ENCODE measurements around the gene SEC61G.

SEC61G gene

GRCh38 chr7:54728411-54728810 lies 30.6 kb downstream of the SEC61G start:
- TF ChIP-seq EZH2phosphoT487 (IDR thresholded peaks at IDR 0.05; ENCODE audit: borderline replicate concordance, low read length) (no peak), CTCF (IDR thresholded peaks at IDR 0.05; ENCODE audit: low read depth, low read length, poor library complexity, severe bottlenecking) (no peak)
- Histone ChIP-seq H3K27ac (ENCODE audit: low read depth, low read length) (no peak overlapping the region), H3K27me3 (ENCODE audit: control insufficient read depth, low read length) (no peaks in the 10 kb centered on the region), H3K79me2 (ENCODE audit: control insufficient read depth, low read length) (no peaks in the 10 kb centered on the region), H4K20me1 (ENCODE audit: control insufficient read depth, insufficient read depth, low read depth, low read length) (no peaks in the 10 kb centered on the region), H3K9me2 (replicated peaks; ENCODE audit: control insufficient read depth, low read length) (no peaks in the 10 kb centered on the region), H3F3A (ENCODE audit: control insufficient read depth, insufficient read depth) (no peaks in the 10 kb centered on the region), H3K4me3 (ENCODE audit: low read length) (no peak overlapping the region), H3K9me3 (ENCODE audit: control insufficient read depth, insufficient read depth, low read length) (no peaks in the 10 kb centered on the region), H3K4me1 (ENCODE audit: control insufficient read depth, low read length) (no peaks in the 10 kb centered on the region), H3K4me2 (ENCODE audit: low read length) (no peak overlapping the region), H3K36me3 (ENCODE audit: control insufficient read depth, low read length) (no peaks in the 10 kb centered on the region)

DNA sequence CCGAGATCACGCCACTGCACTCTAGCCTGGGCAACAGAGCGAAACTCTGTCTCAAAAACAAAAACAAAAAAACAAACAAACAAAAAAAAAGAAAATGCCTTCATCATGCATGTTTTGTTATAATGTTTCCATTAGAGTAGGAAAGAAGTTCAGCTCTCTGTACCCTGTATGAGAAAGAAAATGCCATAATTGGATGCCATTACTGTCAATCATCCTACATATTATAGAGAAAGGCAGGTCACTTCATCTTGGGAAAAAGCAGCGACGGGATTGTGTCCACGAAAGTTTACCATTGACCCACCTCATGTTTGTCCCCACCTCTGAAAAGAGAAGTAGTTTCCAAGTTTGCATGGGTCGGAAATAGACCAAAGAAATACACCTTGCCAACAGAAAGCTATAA lies 33.8 kb downstream of the SEC61G start:
- Histone ChIP-seq H3K79me2 (ENCODE audit: control insufficient read depth, low read length) (no peaks in the 10 kb centered on the region), H3K9me3 (ENCODE audit: control insufficient read depth, insufficient read depth, low read length) (no peaks in the 10 kb centered on the region), H3K36me3 (ENCODE audit: control insufficient read depth, low read length) (no peaks in the 10 kb centered on the region), H3K27me3 (ENCODE audit: control insufficient read depth, low read length) (no peaks in the 10 kb centered on the region), H3K4me3 (ENCODE audit: low read length) (no peak overlapping the region), H3F3A (ENCODE audit: control insufficient read depth, insufficient read depth) (no peaks in the 10 kb centered on the region), H3K4me2 (ENCODE audit: low read length) (no peak overlapping the region), H4K20me1 (ENCODE audit: control insufficient read depth, insufficient read depth, low read depth, low read length) (no peaks in the 10 kb centered on the region), H3K27ac (ENCODE audit: low read depth, low read length) (no peak overlapping the region), H3K4me1 (ENCODE audit: control insufficient read depth, low read length) (no peaks in the 10 kb centered on the region), H3K9me2 (replicated peaks; ENCODE audit: control insufficient read depth, low read length) (no peaks in the 10 kb centered on the region)
- TF ChIP-seq CTCF (IDR thresholded peaks at IDR 0.05; ENCODE audit: low read depth, low read length, poor library complexity, severe bottlenecking): no peak
- TF ChIP-seq EZH2phosphoT487 (IDR thresholded peaks at IDR 0.05; ENCODE audit: borderline replicate concordance, low read length): no peak

GRCh38 chr7:54722502-54722901 lies 36.5 kb downstream of the SEC61G start:
- Histone ChIP-seq H3K4me3 (ENCODE audit: low read length) (no peak overlapping the region), H3K27ac (ENCODE audit: low read depth, low read length) (no peak overlapping the region), H3F3A (ENCODE audit: control insufficient read depth, insufficient read depth) (no peaks in the 10 kb centered on the region), H4K20me1 (ENCODE audit: control insufficient read depth, insufficient read depth, low read depth, low read length) (no peaks in the 10 kb centered on the region), H3K4me2 (ENCODE audit: low read length) (no peak overlapping the region), H3K27me3 (ENCODE audit: control insufficient read depth, low read length) (no peaks in the 10 kb centered on the region), H3K36me3 (ENCODE audit: control insufficient read depth, low read length) (no peaks in the 10 kb centered on the region), H3K9me2 (replicated peaks; ENCODE audit: control insufficient read depth, low read length) (no peaks in the 10 kb centered on the region), H3K4me1 (ENCODE audit: control insufficient read depth, low read length) (no peaks in the 10 kb centered on the region), H3K9me3 (ENCODE audit: control insufficient read depth, insufficient read depth, low read length) (no peaks in the 10 kb centered on the region), H3K79me2 (ENCODE audit: control insufficient read depth, low read length) (no peaks in the 10 kb centered on the region)
- TF ChIP-seq EZH2phosphoT487 (IDR thresholded peaks at IDR 0.05; ENCODE audit: borderline replicate concordance, low read length) (no peak), CTCF (IDR thresholded peaks at IDR 0.05; ENCODE audit: low read depth, low read length, poor library complexity, severe bottlenecking) (no peak)

DNA sequence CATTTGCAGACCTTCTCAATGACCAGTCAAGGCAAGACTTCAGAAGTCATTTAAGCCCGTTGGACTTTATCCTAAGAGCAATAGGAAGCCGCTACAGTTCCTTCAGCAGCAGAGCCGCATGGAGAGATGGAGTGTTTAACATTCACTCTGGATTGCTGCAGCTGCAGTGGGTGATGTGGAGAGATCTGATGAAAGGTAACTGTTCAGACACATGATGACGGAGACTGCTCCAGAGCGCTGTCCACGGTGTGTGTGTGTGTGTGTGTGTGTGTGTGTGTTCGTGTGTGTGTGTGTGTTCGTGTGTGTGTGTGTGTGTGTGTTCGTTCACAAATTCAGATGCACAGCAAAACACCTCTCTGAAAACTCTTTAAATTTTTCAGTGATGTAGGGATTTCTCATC lies 37.0 kb downstream of the SEC61G start:
- H3K9me2 ChIP-seq (replicated peaks; ENCODE audit: control insufficient read depth, low read length): no peaks in the 10 kb centered on the region
- H3K4me1 ChIP-seq (ENCODE audit: control insufficient read depth, low read length): no peaks in the 10 kb centered on the region
- H3K9me3 ChIP-seq (ENCODE audit: control insufficient read depth, insufficient read depth, low read length): no peaks in the 10 kb centered on the region
- TF ChIP-seq EZH2phosphoT487 (IDR thresholded peaks at IDR 0.05; ENCODE audit: borderline replicate concordance, low read length) (no peak), CTCF (IDR thresholded peaks at IDR 0.05; ENCODE audit: low read depth, low read length, poor library complexity, severe bottlenecking) (no peak)
- H3K36me3 ChIP-seq (ENCODE audit: control insufficient read depth, low read length): no peaks in the 10 kb centered on the region
- no peaks in the 10 kb centered on the region for H3K79me2 ChIP-seq (ENCODE audit: control insufficient read depth, low read length)
- H3K27ac ChIP-seq (ENCODE audit: low read depth, low read length): no peak overlapping the region
- H3K4me3 ChIP-seq (ENCODE audit: low read length): no peak overlapping the region
- no peak overlapping the region for H3K4me2 ChIP-seq (ENCODE audit: low read length)
- no peaks in the 10 kb centered on the region for H4K20me1 ChIP-seq (ENCODE audit: control insufficient read depth, insufficient read depth, low read depth, low read length)
- H3K27me3 ChIP-seq (ENCODE audit: control insufficient read depth, low read length): no peaks in the 10 kb centered on the region
- no peaks in the 10 kb centered on the region for H3F3A ChIP-seq (ENCODE audit: control insufficient read depth, insufficient read depth)

Measured in DOHH2 (cell line).